ENCODE results near the gene SGIP1.
A peak's percentile ranks its signal among the peaks of the same experiment; 100 is the strongest.

Gene SGIP1

DNA sequence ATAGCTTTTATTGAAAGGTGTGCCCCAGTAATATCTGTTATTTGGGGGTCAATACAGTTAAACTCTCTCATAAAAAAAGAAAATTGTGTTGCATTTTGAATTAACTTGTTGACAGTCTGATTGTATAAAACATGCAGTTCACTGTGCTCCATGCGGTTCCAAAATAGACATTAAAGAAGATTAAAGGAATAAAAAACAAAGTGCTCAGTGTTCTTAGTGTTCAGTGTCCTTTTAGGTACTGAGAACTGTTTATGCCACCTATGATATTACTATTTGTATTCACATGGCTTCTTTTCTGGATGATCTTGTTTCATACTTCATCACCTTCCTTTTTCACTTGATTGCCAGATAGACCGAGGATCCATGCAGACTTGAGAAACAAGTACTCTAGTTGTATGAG, 15.3 kb upstream of the SGIP1 start:
- intact Hi-C loops (cut with DNase I), result no loop called here
- no peak for DNase-seq

DNA sequence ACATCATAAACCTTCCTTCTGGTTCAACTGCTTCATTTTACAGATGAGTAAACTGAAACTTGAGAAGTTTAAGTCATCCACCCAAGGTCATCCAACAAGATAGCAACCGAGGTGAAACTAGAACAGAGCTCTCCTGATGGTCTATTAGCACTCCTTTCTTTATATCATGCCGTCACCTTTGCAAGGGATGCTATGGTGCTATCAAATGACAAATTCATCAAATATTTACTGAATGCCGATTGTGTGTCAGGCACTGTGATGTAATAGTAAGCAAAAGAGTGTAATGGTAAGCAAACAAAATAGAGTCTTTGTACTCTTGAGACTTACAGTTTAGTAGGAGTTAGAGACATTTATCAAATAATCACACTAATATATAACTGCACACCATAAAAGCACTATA, 14.0 kb upstream of the SGIP1 start:
- intact Hi-C loops (cut with DNase I), result no loop called here
- no peak for DNase-seq

DNA sequence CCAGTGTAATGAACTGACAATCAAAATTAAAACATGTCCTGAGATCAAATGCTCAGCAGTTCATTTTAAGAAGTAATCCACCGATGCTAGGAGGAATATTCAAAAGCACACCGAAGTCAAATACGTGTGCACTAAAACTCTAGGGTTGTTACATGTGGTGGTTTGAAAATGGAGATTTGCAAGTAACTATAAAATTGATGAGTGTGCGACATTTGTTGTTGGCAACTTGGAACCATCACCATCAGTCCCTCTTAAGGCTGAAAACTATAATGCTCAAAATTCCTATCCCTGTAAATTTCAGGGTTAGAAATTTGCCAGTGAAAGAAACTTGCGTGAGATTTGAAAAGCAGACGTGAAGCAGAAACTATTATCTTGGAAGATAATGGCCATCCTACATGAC, 13.3 kb upstream of the SGIP1 start:
- intact Hi-C loops (cut with DNase I), result no loop called here
- no peak for DNase-seq

DNA sequence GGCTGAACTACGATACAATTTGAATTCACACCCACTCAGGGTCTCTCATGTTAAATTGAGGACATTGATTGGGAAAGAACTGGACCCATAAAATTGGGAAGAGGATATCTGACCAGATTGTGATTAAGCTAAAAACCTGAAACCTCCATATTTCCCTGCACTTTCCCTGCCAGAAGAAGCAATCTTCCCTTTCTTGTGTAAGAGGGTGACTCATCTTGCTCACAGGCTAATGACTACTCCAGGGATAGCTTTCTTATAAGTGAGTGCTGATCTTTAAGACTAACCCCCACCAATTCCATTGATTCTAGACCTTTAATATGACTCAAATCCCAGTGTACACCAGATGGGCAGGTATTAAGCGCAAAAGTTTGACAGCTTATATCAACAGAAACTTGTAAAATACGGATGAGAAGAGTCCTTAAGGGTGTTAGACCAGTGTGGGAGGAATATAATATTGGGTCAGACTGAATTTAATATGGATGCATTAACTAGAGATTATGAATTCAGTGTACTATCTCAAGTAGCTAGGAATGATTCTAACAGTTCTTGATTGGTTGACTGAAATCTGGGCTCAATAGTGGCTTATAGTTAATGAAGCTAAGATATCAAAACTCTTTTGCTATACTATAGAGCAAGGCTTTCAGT, 12.1 kb upstream of the SGIP1 start:
- intact Hi-C loops (cut with DNase I), result no loop called here
- DNase-seq, result peak in 3 of 42 donors; percentile 12 to 53 (median 33)

DNA sequence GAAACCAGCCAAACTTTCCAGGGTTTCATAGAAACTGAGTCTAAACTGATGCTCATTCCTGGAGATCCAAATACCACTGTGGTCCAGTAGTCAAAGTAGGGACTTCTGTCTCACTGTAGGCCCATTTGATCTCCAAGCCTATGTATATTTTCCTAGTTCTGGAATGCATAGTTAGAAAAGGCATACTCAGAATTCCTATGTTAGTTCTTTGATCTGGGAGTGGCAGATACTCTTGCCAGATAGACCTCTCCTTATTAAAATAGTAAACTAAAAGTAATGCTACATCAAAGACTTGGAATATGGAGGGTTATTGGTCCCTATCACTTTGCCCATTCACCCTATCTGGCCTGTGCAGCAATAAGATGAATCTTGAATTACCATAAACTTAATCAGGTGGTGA, 10.4 kb upstream of the SGIP1 start:
- intact Hi-C loops (cut with DNase I), result no loop called here
- no peak for DNase-seq

DNA sequence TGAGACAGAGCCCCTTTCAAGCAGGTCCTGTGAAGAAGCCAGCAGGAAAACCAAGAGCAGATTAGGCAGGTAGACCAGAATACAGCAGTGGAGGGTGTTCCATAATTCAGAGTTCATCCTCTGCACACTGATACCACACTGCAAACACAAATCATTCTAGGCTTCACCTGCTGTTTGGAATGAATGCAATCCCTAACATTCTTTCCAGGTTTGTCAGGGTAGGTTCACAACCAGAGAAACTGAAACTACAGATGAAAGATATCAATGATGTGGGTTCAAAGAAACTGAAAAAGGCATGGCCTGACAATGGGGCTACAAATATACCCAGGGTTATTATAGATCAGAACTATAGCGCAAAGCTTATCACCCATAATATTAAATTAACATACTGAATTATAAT, 8.9 kb upstream of the SGIP1 start:
- no peak for DNase-seq
- intact Hi-C loops (cut with DNase I), result no loop called here

DNA sequence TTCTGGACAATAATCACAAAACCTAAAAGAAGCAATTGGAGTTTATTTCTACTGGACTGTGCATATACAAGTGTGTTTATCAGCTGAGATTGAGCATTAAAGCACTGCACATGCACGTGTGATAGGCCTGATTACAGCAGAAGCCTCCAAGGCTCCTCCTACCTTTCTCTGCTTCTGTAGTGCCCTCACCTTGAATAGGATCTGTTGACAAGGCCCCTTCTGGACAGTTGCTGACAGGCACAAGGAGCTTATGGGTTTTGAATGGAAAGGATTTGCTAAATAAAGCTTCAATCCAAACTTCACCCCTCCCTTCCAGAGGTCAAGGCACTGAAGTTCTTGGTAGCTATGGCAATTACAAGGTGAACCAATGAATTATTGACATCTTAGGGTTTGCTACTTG, 7.9 kb upstream of the SGIP1 start:
- intact Hi-C loops (cut with DNase I), result no loop called here
- DNase-seq, result no peak

DNA sequence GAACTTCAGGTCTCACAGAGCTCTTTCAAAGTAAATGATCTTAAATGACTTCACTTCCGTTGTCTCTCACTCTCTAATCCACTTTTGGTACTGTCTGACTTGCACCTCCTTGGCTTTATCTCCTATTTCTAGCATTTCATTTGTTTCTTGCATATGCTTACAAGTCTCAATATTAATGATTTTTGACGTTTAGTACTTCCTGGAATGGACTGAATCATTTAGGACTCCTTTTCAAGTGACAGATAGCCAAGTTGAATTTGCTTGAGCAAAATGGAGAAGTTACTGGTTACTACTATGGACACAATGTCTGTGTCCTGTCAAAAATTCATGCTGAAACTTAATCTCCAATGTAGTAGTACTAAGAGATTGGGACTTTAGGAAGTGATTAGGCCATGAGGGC, 7.0 kb upstream of the SGIP1 start:
- DNase-seq, result no peak

DNA sequence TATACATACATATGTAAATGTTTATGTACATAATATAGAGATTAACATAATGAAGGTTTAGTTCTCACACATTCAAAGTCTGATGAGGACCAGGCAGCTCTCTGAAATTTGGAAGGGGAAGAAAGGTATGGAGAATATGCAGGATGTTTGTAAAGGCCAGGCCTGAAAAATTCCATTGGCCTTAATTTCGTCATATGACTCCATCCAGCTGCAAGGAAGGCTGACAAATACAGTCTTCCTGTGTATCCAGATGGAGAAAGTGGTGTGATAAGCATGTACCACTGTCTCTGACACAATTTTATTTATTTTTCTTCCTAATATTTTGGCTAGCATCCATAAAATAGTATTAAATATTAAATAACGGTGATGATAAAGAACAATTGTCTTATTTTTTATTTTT, 6.3 kb upstream of the SGIP1 start:
- intact Hi-C loops (cut with DNase I), result no loop called here
- no peak for DNase-seq

More for the DNA sequence above, 7.0 kb upstream of the SGIP1 start:
- intact Hi-C loops (cut with DNase I), result no loop called here

DNA sequence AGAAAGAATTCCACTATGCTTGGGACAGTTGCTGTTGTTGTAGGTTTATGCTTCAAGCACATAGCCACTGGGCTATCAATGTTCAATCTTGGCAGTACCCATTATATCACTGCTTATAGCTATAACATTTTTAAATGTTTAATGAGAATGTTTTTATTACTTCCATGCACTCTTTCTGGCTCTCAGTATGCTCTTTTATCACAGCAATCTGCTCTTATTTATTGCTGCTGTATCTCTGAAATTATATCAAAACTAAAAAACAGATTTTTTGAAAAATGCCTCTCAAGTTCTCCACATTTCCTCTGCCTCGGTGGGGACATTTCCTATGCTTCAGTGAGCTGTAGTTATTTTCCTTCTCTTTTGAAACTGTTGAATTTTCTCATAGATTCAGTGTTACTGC, 5.4 kb upstream of the SGIP1 start:
- intact Hi-C loops (cut with DNase I), result no loop called here
- DNase-seq, result no peak

DNA sequence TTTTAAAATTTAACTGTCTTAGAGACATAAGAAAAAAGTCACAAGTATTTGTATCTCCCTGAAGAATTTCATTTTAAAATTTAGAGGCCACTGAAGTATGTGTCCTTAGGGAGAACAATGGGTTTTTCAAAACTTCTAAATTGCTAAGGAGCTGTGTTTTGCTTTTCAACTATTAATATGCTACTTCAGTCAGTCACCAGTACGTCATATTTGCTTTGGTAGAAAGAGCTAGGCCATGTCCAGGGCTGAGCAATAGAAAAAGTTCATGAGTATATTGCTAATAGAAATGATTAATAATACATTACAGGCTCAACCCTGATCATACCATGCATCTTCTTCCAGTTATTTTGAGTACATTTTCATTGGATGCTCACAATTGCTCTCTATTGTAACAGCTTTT, 1.7 kb upstream of the SGIP1 start:
- intact Hi-C loops (cut with DNase I), result loop anchor here (10.0 kb wide), 2 partner anchors 63 to 193 kb away; no protein-coding TSS in a partner anchor
- no peak for DNase-seq

DNA sequence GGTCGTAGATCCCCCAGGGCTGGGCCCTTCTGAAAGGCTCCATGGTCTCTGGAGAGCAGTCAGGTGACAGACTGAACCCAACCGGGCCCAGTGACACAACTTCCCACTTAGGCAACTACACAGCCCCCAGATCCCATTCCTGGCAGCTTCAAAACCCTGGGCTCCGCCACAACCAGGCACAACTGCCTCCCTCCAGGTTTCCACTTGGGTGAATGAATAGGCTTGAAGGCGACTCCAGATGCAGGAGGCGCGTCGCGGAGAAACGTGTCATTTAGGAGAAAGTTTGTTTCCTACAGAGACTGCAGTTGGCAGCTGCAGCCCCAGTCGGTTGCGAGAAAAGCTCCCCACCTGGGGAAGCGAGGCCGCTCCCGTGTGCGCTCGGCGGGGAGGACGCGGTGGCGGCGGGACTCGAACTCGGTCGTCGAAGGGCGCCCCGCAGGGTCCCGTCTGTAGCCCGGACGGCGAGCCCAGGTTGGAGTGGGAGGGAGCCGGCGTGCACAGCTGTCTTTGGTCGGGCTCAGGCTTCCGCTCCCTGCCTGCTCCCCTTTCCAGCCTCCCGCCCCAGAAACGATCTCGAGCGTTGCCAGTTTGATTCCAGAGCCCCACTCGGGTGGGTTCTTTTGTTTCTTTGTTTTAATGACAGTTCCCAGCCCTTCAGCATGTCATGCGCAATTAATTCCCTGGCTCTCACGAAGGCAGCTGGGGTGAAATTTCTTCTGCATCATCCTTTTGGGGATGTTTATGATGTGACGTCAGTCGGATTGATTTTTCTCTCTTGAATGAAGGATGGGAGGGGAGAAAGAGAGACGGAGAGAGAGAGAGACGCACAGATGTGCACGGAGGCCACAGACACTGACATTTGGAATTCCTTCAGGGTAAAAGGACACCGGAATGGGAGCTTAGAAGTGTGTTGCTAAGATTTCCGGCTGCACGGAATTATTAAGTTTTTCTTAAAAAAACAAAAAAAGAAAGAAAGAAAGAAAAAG, 862 bp upstream of the SGIP1 start:
- intact Hi-C loops (cut with DNase I), result loop anchor here (10.0 kb wide), 2 partner anchors 62 to 192 kb away; no protein-coding TSS in a partner anchor
- DNase-seq, result peak in 41 of 42 donors; percentile 14 to 74 (median 51)

DNA sequence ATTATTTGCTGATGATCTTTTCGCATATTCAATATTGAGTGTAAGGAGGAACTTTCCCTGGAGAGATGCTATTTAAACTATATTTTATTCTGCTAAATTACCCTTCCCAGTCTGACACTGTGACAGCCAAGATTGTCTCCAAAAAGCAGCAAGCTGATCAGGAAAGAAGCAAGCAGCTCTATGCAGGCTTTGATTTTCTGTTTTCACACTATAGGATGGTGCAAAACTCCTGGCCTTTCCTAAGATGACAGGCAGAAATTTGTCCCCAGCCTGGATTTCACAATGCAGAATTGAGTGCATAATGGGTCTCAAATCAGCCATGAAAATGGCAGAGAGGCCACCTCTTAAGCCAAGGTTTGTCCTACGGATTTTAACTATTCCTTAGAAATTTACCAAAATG, 1.1 kb downstream of the SGIP1 start:
- DNase-seq, result peak in 5 of 42 donors; percentile 22 to 55 (median 30)
- intact Hi-C loops (cut with DNase I), result loop anchor here (10.0 kb wide), 2 partner anchors 60 to 190 kb away; no protein-coding TSS in a partner anchor

DNA sequence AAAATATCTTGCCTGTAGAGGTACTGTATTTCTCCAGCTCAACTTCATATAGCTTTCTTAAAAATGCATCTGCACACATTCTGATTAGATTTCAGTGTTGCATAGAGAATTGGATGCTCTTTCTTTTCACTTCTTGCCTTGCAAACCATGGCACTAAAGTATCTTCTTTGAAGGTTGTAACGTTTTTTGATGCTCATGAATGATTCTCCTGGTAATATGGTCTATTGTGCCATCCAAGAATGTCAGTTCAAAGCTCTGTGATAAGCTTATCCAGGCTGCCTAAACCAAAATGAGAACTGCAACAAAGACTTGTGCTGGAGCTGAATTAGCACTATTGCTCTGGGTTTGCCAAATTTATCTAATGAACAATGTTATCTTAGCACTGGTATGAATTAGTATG, 1.9 kb downstream of the SGIP1 start:
- intact Hi-C loops (cut with DNase I), result loop anchor here (10.0 kb wide), 2 partner anchors 59 to 189 kb away; no protein-coding TSS in a partner anchor

DNA sequence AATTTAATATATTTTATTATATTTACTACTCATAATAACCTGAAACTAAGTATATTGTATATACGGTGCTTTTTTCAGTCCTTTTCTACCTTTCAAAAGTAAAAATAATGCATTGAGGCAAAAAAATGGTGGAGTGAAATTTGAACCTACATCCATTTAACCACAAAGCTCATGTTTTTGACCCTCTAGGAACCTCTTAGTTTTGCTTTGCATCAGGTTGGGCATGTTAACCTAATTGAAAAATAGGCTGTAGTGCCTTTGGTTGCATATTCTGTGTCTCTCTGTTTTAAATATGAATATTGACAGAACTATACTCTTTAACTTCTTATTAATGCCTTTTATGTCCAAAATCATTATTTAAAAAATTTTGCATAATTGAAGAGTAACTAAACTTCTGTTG, 3.8 kb downstream of the SGIP1 start:
- no peak for DNase-seq
- intact Hi-C loops (cut with DNase I), result loop anchor here (10.0 kb wide), 2 partner anchors 57 to 187 kb away; no protein-coding TSS in a partner anchor

More for the DNA sequence above, 1.9 kb downstream of the SGIP1 start:
- no peak for DNase-seq

DNA sequence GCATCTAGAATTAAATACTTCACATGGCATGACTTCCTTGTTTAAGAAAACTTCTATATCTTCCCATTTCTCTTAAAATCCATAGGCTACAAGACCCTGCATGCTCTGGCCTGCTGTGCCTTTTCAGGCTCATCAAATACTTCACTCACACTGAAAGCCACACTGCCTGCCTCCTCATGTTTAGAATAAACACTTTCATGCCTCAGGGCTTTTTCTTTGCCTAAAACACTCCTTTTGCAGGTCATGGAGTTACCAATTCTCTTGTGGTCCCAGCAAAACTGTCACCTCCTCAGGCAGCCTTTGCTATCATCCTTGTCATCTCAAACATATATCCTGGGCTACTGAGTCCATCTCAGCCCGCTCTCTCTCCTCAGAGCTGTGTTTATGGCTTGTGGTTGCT, 5.5 kb downstream of the SGIP1 start:
- no peak for DNase-seq
- intact Hi-C loops (cut with DNase I), result loop anchor here (10.0 kb wide), 2 partner anchors 55 to 185 kb away; no protein-coding TSS in a partner anchor

DNA sequence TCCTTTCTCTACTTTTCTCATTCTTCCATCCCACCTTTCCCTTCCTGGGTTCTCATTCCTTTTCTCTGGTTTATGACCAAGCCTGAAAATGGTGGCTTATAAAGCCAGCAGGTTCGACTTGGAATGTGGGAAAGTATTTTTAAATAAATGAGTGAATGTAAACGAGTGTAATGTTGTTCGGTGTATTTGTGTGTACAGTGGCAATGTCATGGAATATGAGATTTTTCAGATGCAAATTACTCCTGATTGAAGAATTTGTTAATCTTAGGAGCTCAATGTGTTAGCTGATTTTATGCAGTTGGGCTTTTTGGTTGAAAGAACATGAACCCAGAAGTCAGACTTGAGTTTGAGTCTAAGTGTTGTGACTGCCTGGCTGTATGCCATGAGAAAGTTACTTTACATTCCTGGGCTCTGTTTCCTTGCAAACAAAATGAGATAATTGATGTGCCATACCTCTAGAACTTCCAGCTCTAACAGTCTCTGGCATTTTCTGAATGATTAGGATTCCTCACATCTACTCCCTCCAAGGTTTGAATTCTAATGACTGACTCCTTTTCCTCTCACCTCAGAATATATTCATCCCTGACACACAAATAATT, 6.6 kb downstream of the SGIP1 start:
- intact Hi-C loops (cut with DNase I), result no loop called here
- no peak for DNase-seq

DNA sequence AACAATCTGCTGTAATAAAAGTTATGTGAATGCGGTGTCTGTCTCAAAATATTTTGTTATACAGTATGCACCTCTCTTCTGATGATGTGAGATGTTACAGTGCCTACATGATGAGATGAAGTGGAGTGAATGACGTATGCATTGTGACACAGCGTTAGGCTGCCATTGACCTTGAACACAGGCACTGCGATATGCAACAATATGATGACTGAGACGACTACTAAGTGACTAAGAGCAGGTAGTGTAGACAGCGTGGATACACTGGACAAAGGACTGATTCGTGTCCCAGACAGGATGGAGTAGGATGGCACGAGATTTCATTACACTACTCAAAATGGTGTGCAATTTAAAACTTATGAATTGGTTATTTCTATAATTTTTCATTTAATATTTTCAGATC, 8.4 kb downstream of the SGIP1 start:
- DNase-seq, result no peak
- intact Hi-C loops (cut with DNase I), result no loop called here

Measured in head of caudate nucleus (tissue), 42 donors.